ENCODE results near the gene PTPRG.

- TF ChIP-seq CREB1 (CRISPR knock-in tag; IDR thresholded peaks at IDR 0.05; ENCODE audit: low read depth): no peak
- no peak for TF ChIP-seq CTCF (conservative IDR thresholded peaks at IDR 0.05; ENCODE audit: low read depth in 2 of 2)
- TF ChIP-seq EZH2 (IDR thresholded peaks at IDR 0.05; ENCODE audit: low read depth, unreplicated experiment): no peak
- TF ChIP-seq POLR2AphosphoS5 (IDR thresholded peaks at IDR 0.05; ENCODE audit: low read depth): no peak
- TF ChIP-seq REST (IDR thresholded peaks at IDR 0.05; ENCODE audit: unreplicated experiment): no peak
These were observed 235.5 kb downstream of the PTPRG start for GRCh38 chr3:61796911-61797310.

Data from GM23338 (cell line).